ENCODE results near the gene FICD. TPM values are rescaled to one million over a fixed set of nuclear protein-coding genes. Genes with fewer than 3 reads are reported as not detected.

Gene FICD
- total and polyA plus RNA-seq, 9 of the 15 experiments (the other 6 are each of a cell fraction or from before 2014, with no cell fraction given): 0.88 to 4.5 (median 1.9) TPM

- WGBS (ENCODE audit: insufficient coverage, low coverage, missing lambda C conversion rate): 0% methylated on average over 1 of the region's 1 CpG
- ATAC-seq: peak; percentile 94
- Histone ChIP-seq H3K4me2 (ENCODE audit: insufficient read depth, low read length) (no peak overlapping the region), H3K27ac (ENCODE audit: extremely low read depth, low read depth, low read length) (no peak overlapping the region), H3K79me2 (ENCODE audit: control insufficient read depth, insufficient read depth, low read length) (no peaks in the 10 kb centered on the region), H3K4me1 (replicated peaks in 1 of 2; ENCODE audit: control insufficient read depth in 2 of 2, insufficient read depth in 2 of 2, low read length in 2 of 2) (no peaks in the 10 kb centered on the region; a peak in 1 of 5 replicates), H3K9me3 (replicated peaks; ENCODE audit: control insufficient read depth, insufficient read depth, low read depth, low read length) (no peaks in the 10 kb centered on the region), H3K9ac (ENCODE audit: insufficient read depth in 1 of 2, low read depth in 2 of 2, low read length in 2 of 2) (no peak overlapping the region), H3K27me3 (ENCODE audit: control insufficient read depth in 2 of 2, insufficient read depth in 2 of 2, low read length in 2 of 2) (peaks cover 16 to 31% of the 10 kb centered on the region in 2 experiments), H4K20me1 (replicated peaks; ENCODE audit: control insufficient read depth, insufficient read depth, low read length) (no peaks in the 10 kb centered on the region), H3K36me3 (ENCODE audit: control insufficient read depth, insufficient read depth, low read length) (no peaks in the 10 kb centered on the region), H3K4me3 (no peak overlapping the region), H2AFZ (ENCODE audit: low read depth, low read length) (no peak overlapping the region), H3K9me1 (ENCODE audit: control insufficient read depth, insufficient read depth, low read length) (no peaks in the 10 kb centered on the region)
- DNase-seq (ENCODE audit: extremely low read depth in 1 of 4, low spot score in 3 of 4): peak; percentile 76 to 79 (median 78)
- ChIA-PET POLR2A (no interaction called here), CTCF (ENCODE audit: low intra/inter-chr PET ratio) (interaction anchor here (0.9 to 1.2 kb wide), 4 partner anchors 38 to 505 kb away, joined by 3 to 4 read pairs (median 4); no protein-coding TSS in a partner anchor)
- peak; percentile 88 for FAIRE-seq
- BruUV-seq (replicated peaks): no TSS peak
- intact Hi-C loops (cut with micrococcal nuclease) (loop anchor here (2.0 to 10.0 kb wide), 3 partner anchors 38 to 400 kb away; no protein-coding TSS in a partner anchor), in situ Hi-C loops (cut with MboI) (no loop called here)
- no peak for TF ChIP-seq FOXJ2 (tag; IDR thresholded peaks at IDR 0.05)
- TF ChIP-seq MYNN (IDR thresholded peaks at IDR 0.05): no peak
- no peak for TF ChIP-seq MYNN (CRISPR knock-in tag; IDR thresholded peaks at IDR 0.05)
- peak; percentile 46; the same call in 1 of the 2 replicates for TF ChIP-seq JUND (IDR thresholded peaks at IDR 0.05; ENCODE audit: borderline replicate concordance, low read depth, low read length)
- TF ChIP-seq JUND (tag; IDR thresholded peaks at IDR 0.05; ENCODE audit: borderline replicate concordance, low read depth, low read length): peak; percentile 64; the same call in 1 of the 3 replicates
- TF ChIP-seq PBX2 (CRISPR knock-in tag; IDR thresholded peaks at IDR 0.05; ENCODE audit: low read depth): no peak
- peak; percentile 49; the same call in 1 of the 2 replicates for TF ChIP-seq PBX2 (tag; conservative IDR thresholded peaks at IDR 0.05; ENCODE audit: low read depth)
- no peak for TF ChIP-seq ZNF778 (CRISPR knock-in tag; IDR thresholded peaks at IDR 0.05)
- TF ChIP-seq ZNF184 (CRISPR knock-in tag; IDR thresholded peaks at IDR 0.05): no peak
- TF ChIP-seq SMC3 (conservative IDR thresholded peaks at IDR 0.05; ENCODE audit: insufficient read depth, low read depth, low read length): peak; percentile 76
- no peak for TF ChIP-seq ZC3H4 (CRISPR knock-in tag; IDR thresholded peaks at IDR 0.05; ENCODE audit: borderline replicate concordance)
- no peak for TF ChIP-seq TEAD4 (IDR thresholded peaks at IDR 0.05; ENCODE audit: low read length)
- TF ChIP-seq TEAD4 (CRISPR knock-in tag; IDR thresholded peaks at IDR 0.05; ENCODE audit: borderline replicate concordance): no peak
- no peak for TF ChIP-seq PRDM10 (IDR thresholded peaks at IDR 0.05; ENCODE audit: partially characterized antibody)
- no peak for TF ChIP-seq PRMT5 (CRISPR knock-in tag; IDR thresholded peaks at IDR 0.05)
- peak; percentile 79 for TF ChIP-seq PKNOX1 (IDR thresholded peaks at IDR 0.05)
- no peak for TF ChIP-seq TBP (optimal IDR thresholded peaks at IDR 0.05; ENCODE audit: low read depth, low read length)
- TF ChIP-seq ZNF23 (CRISPR knock-in tag; IDR thresholded peaks at IDR 0.05): no peak
Measured at GRCh38 chr12:108495054-108495453, 20.0 kb upstream of the FICD start.

All from K562 (cell line).